ENCODE results near the gene HOOK2. TPM values are rescaled to one million over a fixed set of nuclear protein-coding genes. Genes with fewer than 3 reads are reported as not detected.

The HOOK2 gene
- total RNA-seq, 4 donors from 2014 or later: 193 to 379 (median 285) TPM

DNA sequence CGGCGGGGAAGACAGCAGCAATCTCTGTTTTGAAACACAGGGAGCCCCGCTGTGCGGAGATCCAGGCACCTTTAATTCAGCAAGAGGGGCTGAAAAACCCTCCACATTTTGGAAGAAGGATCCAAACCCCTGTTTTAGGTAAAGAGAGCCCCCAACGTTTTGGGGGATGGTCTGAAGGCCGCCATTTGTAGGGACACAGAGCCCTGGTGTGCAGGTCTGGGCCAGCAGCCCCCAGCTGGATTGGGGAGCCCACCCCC, 3.5 kb upstream of the HOOK2 start:
- H3K9me3 ChIP-seq: no peaks in the 10 kb centered on the region
- no peak for DNase-seq
- H3K27me3 ChIP-seq: no peaks in the 10 kb centered on the region
- TF ChIP-seq, protein P1, sequence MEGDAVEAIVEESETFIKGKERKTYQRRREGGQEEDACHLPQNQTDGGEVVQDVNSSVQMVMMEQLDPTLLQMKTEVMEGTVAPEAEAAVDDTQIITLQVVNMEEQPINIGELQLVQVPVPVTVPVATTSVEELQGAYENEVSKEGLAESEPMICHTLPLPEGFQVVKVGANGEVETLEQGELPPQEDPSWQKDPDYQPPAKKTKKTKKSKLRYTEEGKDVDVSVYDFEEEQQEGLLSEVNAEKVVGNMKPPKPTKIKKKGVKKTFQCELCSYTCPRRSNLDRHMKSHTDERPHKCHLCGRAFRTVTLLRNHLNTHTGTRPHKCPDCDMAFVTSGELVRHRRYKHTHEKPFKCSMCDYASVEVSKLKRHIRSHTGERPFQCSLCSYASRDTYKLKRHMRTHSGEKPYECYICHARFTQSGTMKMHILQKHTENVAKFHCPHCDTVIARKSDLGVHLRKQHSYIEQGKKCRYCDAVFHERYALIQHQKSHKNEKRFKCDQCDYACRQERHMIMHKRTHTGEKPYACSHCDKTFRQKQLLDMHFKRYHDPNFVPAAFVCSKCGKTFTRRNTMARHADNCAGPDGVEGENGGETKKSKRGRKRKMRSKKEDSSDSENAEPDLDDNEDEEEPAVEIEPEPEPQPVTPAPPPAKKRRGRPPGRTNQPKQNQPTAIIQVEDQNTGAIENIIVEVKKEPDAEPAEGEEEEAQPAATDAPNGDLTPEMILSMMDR (IDR thresholded peaks at IDR 0.05): no peak
- TF ChIP-seq POLR2A (IDR thresholded peaks at IDR 0.05): no peak
- peak overlapping the region in 2 of 4 donors; percentile 63 to 82 for H3K4me3 ChIP-seq
- H3K36me3 ChIP-seq: no peaks in the 10 kb centered on the region
- H3K4me1 ChIP-seq: peaks cover 10 to 56% (median 24%) of the 10 kb centered on the region in 4 donors
- peak overlapping the region; percentile 94 to 97 (median 96) for H3K27ac ChIP-seq

DNA sequence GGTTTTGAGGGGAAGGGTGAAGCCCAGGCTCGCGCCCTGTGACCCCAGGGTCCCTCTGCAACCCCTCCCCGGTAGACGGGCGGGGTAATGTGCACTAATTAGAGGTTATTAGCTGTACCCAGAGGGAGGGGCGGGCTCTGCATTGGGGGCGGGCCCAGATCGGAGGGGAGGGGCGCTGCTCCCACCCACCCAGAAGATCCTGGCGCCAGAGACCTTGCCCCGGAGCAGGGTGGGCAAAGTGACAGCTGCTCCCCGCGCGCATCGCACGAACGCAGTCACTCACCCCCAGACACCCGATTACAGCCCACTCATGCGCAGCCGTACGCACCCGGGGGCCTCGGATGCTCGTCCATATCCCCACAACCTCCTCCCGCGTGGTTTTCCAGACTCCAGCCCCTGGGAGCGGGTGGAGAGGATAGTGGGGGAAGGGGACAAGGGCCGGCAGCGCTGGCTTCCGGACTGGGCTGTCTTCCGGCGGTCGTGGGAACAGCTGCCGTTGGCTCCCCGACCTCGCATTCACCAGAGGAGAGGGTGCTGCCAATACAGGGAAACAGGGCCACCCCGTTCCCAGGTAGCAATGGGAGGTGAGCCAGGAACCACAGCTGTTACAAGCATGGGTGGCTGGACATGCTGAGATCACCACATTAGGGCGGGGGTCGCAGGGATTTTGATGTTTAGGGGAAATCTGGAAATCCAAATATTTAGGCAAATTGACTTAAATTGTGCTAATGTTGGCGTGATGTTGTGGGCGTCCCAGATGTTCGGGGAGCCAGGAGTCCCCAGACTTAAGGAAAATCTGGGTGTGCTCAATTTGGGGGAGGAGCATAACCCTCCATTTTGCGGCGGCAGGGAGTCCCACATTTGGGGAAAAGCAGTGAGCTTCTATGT, 2.9 kb upstream of the HOOK2 start:
- Histone ChIP-seq H3K27me3 (no peaks in the 10 kb centered on the region), H3K36me3 (no peaks in the 10 kb centered on the region), H3K27ac (peak overlapping the region; percentile 94 to 97 (median 96)), H3K9me3 (no peaks in the 10 kb centered on the region), H3K4me1 (peaks cover 4 to 51% (median 18%) of the 10 kb centered on the region in 4 donors), H3K4me3 (peak overlapping the region; percentile 56 to 82 (median 64))
- DNase-seq: peak; percentile 70 to 85 (median 80)
- TF ChIP-seq, protein P1 (IDR thresholded peaks at IDR 0.05): peak in 3 of 6 experiments; percentile 3 to 21 (median 11)
- peak in 1 of 2 donors; percentile 41 for TF ChIP-seq POLR2A (IDR thresholded peaks at IDR 0.05)

DNA sequence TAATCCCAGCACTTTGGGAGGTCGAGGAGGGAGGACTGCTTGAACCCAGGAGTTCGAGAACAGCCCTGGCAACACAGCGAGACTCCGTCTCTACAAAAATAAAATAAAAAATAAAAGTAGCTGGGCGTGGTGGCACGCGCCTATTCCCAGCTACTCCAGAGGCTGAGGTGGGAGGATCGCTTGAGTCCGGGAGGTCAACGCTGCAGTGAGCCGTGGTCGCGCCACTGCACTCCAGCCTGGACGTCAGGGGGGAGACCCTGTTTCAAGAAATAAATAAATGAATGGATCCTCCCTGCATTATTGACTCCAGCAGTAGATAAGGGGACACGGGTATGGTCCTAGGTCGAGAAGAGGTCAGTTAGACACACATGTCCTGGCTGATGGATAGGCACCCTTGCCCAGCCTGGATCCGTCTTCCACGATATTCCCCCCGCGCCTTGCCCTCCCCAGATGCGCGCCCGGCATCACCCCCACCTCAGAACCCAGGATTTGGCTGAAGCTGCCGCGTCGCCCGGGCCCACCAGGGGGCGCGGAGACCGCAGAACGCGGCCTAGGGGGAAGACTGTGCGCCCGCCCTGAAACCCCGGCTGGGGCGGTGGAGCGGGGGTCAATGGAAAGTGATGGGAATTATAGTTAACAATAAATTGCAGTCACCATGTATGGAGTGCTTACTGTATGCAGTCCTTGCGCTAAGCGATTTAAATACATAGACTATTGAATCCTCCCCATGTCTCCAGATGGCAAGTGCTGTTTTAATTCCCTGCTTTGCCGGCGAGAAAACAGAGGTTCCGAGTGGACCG, 2.1 kb upstream of the HOOK2 start:
- DNase-seq: peak; percentile 86 to 90 (median 86)
- Histone ChIP-seq H3K27ac (peak overlapping the region; percentile 94 to 97 (median 96)), H3K4me1 (peaks cover 0 to 44% (median 12%) of the 10 kb centered on the region in 4 donors)

DNA sequence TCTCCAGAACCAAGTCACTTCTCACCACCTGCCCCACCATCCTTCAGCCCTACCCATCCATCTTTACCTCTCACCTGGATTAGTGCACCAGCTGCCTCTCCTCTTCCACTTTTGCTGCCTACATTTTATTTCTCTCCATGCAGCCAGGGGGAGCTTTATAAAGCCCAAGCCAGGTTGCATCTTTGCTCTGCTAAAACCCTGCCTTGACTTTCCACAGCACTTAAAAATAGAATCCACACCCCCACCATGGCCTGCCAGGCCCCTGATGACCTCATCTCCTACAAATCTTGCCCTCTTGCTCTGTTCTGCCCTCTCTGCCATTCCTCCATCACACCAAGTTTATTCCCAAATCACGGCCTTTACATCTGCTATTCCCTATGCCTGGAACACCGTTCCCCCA, 1.8 kb downstream of the HOOK2 start:
- Histone ChIP-seq H3K27ac (no peak overlapping the region), H3K36me3 (peaks cover 0 to 24% (median 0%) of the 10 kb centered on the region in 3 donors)

More for the DNA sequence above, 2.1 kb upstream of the HOOK2 start:
- no peaks in the 10 kb centered on the region for H3K27me3 ChIP-seq
- H3K9me3 ChIP-seq: no peaks in the 10 kb centered on the region
- TF ChIP-seq, protein P1 (IDR thresholded peaks at IDR 0.05): peak; percentile 93 to 98 (median 96)
- TF ChIP-seq POLR2A (IDR thresholded peaks at IDR 0.05): peak in 1 of 2 donors; percentile 8
- H3K36me3 ChIP-seq: peaks cover 0 to 4% (median 0%) of the 10 kb centered on the region in 3 donors
- peak overlapping the region; percentile 56 to 82 (median 64) for H3K4me3 ChIP-seq

DNA sequence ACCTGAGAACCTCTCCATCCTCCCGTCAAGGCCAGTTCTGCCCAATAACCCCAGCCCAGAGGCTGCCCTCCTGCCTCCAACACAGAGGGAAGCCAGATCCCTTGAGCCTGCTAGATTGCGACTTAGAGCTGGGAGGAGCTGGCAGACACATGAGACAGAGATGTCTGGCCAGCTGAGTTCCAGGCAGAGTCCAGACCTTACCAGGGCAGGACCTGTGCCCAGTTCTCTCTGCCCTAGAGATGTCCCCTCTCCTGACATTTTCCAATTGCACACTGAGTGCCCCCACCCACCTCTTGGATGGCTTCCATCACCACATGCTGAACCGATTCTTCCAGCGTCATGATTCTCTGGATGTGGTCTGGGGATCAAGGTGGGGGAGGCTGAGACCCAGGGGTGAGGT, 3.0 kb downstream of the HOOK2 start:
- Histone ChIP-seq H3K27me3 (no peaks in the 10 kb centered on the region), H3K36me3 (peaks cover 0 to 32% (median 0%) of the 10 kb centered on the region in 3 donors), H3K4me1 (peaks cover 0 to 25% (median under 1%) of the 10 kb centered on the region in 4 donors), H3K9me3 (no peaks in the 10 kb centered on the region), H3K27ac (no peak overlapping the region), H3K4me3 (no peak overlapping the region)
- DNase-seq: no peak
- TF ChIP-seq, protein P1 (IDR thresholded peaks at IDR 0.05): no peak
- no peak for TF ChIP-seq POLR2A (IDR thresholded peaks at IDR 0.05)

More for the DNA sequence above, 1.8 kb downstream of the HOOK2 start:
- H3K27me3 ChIP-seq: no peaks in the 10 kb centered on the region
- TF ChIP-seq, protein P1 (IDR thresholded peaks at IDR 0.05): no peak
- TF ChIP-seq POLR2A (IDR thresholded peaks at IDR 0.05): no peak
- H3K4me3 ChIP-seq: no peak overlapping the region
- peaks cover 0 to 32% (median 5%) of the 10 kb centered on the region in 4 donors for H3K4me1 ChIP-seq
- no peak for DNase-seq
- no peaks in the 10 kb centered on the region for H3K9me3 ChIP-seq

All from Peyer's patch (tissue), 4 donors.